Small intestine (tissue), 7 donors: Measurements from ENCODE around the gene NUP37. TPM values are rescaled to one million over a fixed set of nuclear protein-coding genes. Genes with fewer than 3 reads are reported as not detected.
A peak's percentile ranks its signal among the peaks of the same experiment; 100 is the strongest.
"Not testable (repeated sequence)": the region's sequence is repeated elsewhere in the genome, so short reads cannot be mapped to it uniquely, and the experiment has no call there.

Source experiments
- DNase-seq, 2 donors: peaks; one replicate each; pipeline versions ENCODE4 v3.0.0 to v3.0.0-alpha.2; 2013
- FAIRE-seq: peaks from 2 replicates; lab custom pipeline; 2012; peaks lifted over from hg19 to GRCh38; lab: Jason Lieb, UNC
- H3K27ac ChIP-seq, 3 donors: one replicate each; pipeline ENCODE4 v1.5.1; 2013; ENCODE audit warnings: low read length in 2 of 3, mild to moderate bottlenecking in 2 of 3, control low read depth in 1 of 3, inconsistent platforms in 1 of 3, low read depth in 1 of 3, moderate library complexity in 1 of 3
- H3K27me3 ChIP-seq, 3 donors: one replicate each; pipeline ENCODE4 v1.6.1; 2013; ENCODE audit warnings: low read length in 3 of 3, inconsistent platforms in 1 of 3; ENCODE audit not compliant: control insufficient read depth in 3 of 3, insufficient read depth in 3 of 3
- H3K36me3 ChIP-seq, 3 donors: one replicate each; pipeline ENCODE4 v1.6.1; 2013; ENCODE audit warnings: low read length in 3 of 3, inconsistent platforms in 1 of 3, low read depth in 1 of 3, mild to moderate bottlenecking in 1 of 3, moderate library complexity in 1 of 3; ENCODE audit not compliant: control insufficient read depth in 3 of 3, insufficient read depth in 2 of 3
- H3K4me1 ChIP-seq, 3 donors: one replicate each; pipeline ENCODE4 v1.6.1; 2013; ENCODE audit warnings: low read length in 2 of 3, inconsistent platforms in 1 of 3, low read depth in 1 of 3, mild to moderate bottlenecking in 1 of 3, moderate library complexity in 1 of 3; ENCODE audit not compliant: control insufficient read depth in 3 of 3, insufficient read depth in 2 of 3
- H3K4me3 ChIP-seq, 3 donors: one replicate each; pipeline ENCODE4 v1.5.1; 2013; ENCODE audit warnings: low read length in 3 of 3, control low read depth in 1 of 3, inconsistent platforms in 1 of 3, low read depth in 1 of 3, mild to moderate bottlenecking in 1 of 3, moderate library complexity in 1 of 3
- H3K9me3 ChIP-seq, 2 donors: one replicate each; pipeline ENCODE4 v1.6.1; 2013; ENCODE audit warnings: low read depth in 1 of 2, low read length in 1 of 2; ENCODE audit not compliant: control insufficient read depth in 2 of 2, insufficient read depth in 1 of 2
- WGBS, 3 donors: extraction: QIAGEN DNeasy Blood & Tissue Kit; methylation state at CpG; one replicate each; pipeline ENCODE4 v1.1.7; 2013; 5-methylcytosine and 5-hydroxymethylcytosine counted together
- polyA plus RNA-seq, 4 donors: library from polyadenylated mRNA; stranded (reverse) in 3 of 4; unstranded in 1 of 4; fragments of 200-250 nt in 3 of 4; fragments of 120-200 nt in 1 of 4; gene quantifications; one replicate each; pipeline versions ENCODE4 v1.2.1 to v1.2.3, GENCODE V29; 2013
- donor health status: healthy with polysubstance abuse.
- donor health status: control.
- donor health status: control.
- donor health status: Bipolar disorder and iron deficiency.
- donor health status: healthy.

NUP37 gene
- polyA plus RNA-seq, 4 donors = 13.8 to 28.5 (median 21.0) TPM

- 94 to 97% (median 96%) methylated on average over 7 of the region's 7 CpGs for WGBS, 3 donors
- H3K36me3 ChIP-seq, H3K4me3 ChIP-seq, H3K27me3 ChIP-seq, FAIRE-seq, DNase-seq, H3K27ac ChIP-seq, H3K4me1 ChIP-seq, H3K9me3 ChIP-seq: not testable (repeated sequence)
Measured at GRCh38 chr12:102072092-102072491, 47.8 kb downstream of the NUP37 start.

GRCh38 chr12:102069707-102070106 is 50.2 kb downstream of the NUP37 start:
- DNase-seq (no peak), FAIRE-seq (no peak)
- Histone ChIP-seq H3K27ac (no peak overlapping the region), H3K4me3 (no peak overlapping the region), H3K4me1 (no peaks in the 10 kb centered on the region), H3K36me3 (peaks cover 0 to 3% (median 2%) of the 10 kb centered on the region in 3 donors), H3K9me3 (no peaks in the 10 kb centered on the region), H3K27me3 (no peaks in the 10 kb centered on the region)
- 47 to 88% (median 69%) methylated on average over 3 of the region's 3 CpGs for WGBS, 3 donors

- H3K27ac ChIP-seq = no peak overlapping the region
- FAIRE-seq = no peak
- H3K4me3 ChIP-seq = no peak overlapping the region
- no peak for DNase-seq
- H3K9me3 ChIP-seq = no peaks in the 10 kb centered on the region
- 69 to 80% (median 79%) methylated on average over 5 of the region's 5 CpGs for WGBS, 3 donors
- H3K27me3 ChIP-seq = no peaks in the 10 kb centered on the region
- no peaks in the 10 kb centered on the region for H3K36me3 ChIP-seq
- no peaks in the 10 kb centered on the region for H3K4me1 ChIP-seq
Measured at GRCh38 chr12:102067574-102068258, 52.2 kb downstream of the NUP37 start.

GRCh38 chr12:102064476-102064875 is 55.4 kb downstream of the NUP37 start:
- FAIRE-seq (no peak), DNase-seq (no peak)
- Histone ChIP-seq H3K4me1 (peaks cover 0 to 2% (median 0%) of the 10 kb centered on the region in 3 donors), H3K9me3 (no peaks in the 10 kb centered on the region), H3K27me3 (no peaks in the 10 kb centered on the region), H3K4me3 (no peak overlapping the region), H3K27ac (no peak overlapping the region), H3K36me3 (no peaks in the 10 kb centered on the region)
- WGBS, 3 donors = 91 to 97% (median 95%) methylated on average over 1 of the region's 1 CpG

- Histone ChIP-seq H3K4me1 (peaks cover 0 to 2% (median 0%) of the 10 kb centered on the region in 3 donors), H3K4me3 (no peak overlapping the region), H3K27ac (no peak overlapping the region), H3K9me3 (no peaks in the 10 kb centered on the region), H3K27me3 (no peaks in the 10 kb centered on the region), H3K36me3 (no peaks in the 10 kb centered on the region)
- DNase-seq = peak in 1 of 2 donors; percentile 28
- 94 to 97% (median 95%) methylated on average over 3 of the region's 3 CpGs for WGBS, 3 donors
- no peak for FAIRE-seq
Measured at GRCh38 chr12:102063069-102063468, 56.8 kb downstream of the NUP37 start.

- FAIRE-seq = no peak
- Histone ChIP-seq H3K27me3 (no peaks in the 10 kb centered on the region), H3K27ac (no peak overlapping the region), H3K36me3 (no peaks in the 10 kb centered on the region), H3K9me3 (no peaks in the 10 kb centered on the region), H3K4me1 (peaks cover 0 to 2% (median 0%) of the 10 kb centered on the region in 3 donors), H3K4me3 (peak overlapping the region in 1 of 3 donors; percentile 84)
- no peak for DNase-seq
- WGBS, 3 donors = 83 to 85% (median 85%) methylated on average over 11 of the region's 11 CpGs
Measured at GRCh38 chr12:102062419-102062806, 57.5 kb downstream of the NUP37 start.

- no peaks in the 10 kb centered on the region for H3K9me3 ChIP-seq
- peaks cover 0 to 2% (median 0%) of the 10 kb centered on the region in 3 donors for H3K4me1 ChIP-seq
- FAIRE-seq (no peak), DNase-seq (peak; percentile 95 to 96)
- WGBS, 3 donors = 1 to 2% (median 1%) methylated on average over 44 of the region's 44 CpGs
- H3K27ac ChIP-seq = peak within 1 kb of the TSS; percentile 38 to 88 (median 75)
- peak within 1 kb of the TSS; percentile 76 to 84 (median 79) for H3K4me3 ChIP-seq
- H3K36me3 ChIP-seq = no peaks in the 10 kb centered on the region
- no peaks in the 10 kb centered on the region for H3K27me3 ChIP-seq
Measured at GRCh38 chr12:102061560-102062418, 58.1 kb downstream of the NUP37 start, which contains the start of gene WASHC3. Gene WASHC3 (minus strand): TSS chr12:102061991. CDS start chr12:102061962, 29 bp downstream.

GRCh38 chr12:102061096-102061559 is 58.8 kb downstream of the NUP37 start:
- Histone ChIP-seq H3K27me3 (no peaks in the 10 kb centered on the region), H3K4me1 (peaks cover 0 to 2% (median 0%) of the 10 kb centered on the region in 3 donors), H3K4me3 (peak overlapping the region; percentile 76 to 84 (median 79)), H3K27ac (peak overlapping the region; percentile 38 to 88 (median 75)), H3K9me3 (no peaks in the 10 kb centered on the region), H3K36me3 (no peaks in the 10 kb centered on the region)
- 12 to 19% (median 14%) methylated on average over 9 of the region's 9 CpGs for WGBS, 3 donors
- peak in 1 of 2 donors; percentile 62 for DNase-seq
- no peak for FAIRE-seq
